ENCODE measurements around the gene CDV3.

CDV3 gene

DNA sequence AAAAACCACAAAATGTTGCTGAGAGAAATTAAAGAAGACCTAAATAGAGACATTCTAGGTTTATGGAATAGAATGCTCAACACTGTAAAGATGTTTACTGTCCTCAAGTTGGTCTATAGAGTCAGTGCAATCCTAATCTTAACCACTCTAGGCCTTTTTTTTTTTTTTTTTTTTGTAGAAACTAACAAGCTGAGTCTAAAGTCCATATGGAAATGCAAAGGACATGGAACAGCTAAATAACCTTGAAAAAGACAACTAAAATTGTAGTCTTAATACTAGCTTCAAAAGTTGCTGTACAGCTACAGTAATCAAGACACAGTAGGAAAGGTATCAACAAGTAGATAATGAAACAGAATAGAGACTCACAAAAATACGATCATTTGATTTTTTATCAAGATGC, 32.9 kb downstream of the CDV3 start:
- DNase-seq (ENCODE audit: low read depth): no peak

- DNase-seq (ENCODE audit: low read depth): no peak
These were observed 33.4 kb downstream of the CDV3 start for GRCh38 chr3:133606902-133607301.

DNA sequence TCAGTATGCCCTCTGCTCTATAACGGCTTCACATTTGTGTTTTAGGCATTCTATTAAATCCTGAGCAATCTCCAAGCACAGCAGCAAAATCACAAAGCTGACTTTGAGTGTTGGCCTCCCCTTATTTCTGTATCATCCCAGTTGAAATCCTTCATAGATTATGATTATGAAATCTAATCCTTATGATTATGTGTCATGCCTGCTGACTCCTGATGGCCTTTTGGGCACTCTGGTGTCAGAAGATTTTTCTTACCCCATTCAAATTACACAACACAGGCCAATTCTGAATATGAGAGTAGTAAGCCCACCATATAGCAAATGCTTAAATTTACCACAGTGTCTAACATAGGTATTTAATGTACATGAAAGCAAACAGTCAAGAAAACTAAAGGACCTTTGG, 34.3 kb downstream of the CDV3 start:
- DNase-seq (ENCODE audit: low read depth): no peak

- no peak for DNase-seq (ENCODE audit: low read depth)
These were observed 34.9 kb downstream of the CDV3 start for GRCh38 chr3:133608388-133608787.

DNA sequence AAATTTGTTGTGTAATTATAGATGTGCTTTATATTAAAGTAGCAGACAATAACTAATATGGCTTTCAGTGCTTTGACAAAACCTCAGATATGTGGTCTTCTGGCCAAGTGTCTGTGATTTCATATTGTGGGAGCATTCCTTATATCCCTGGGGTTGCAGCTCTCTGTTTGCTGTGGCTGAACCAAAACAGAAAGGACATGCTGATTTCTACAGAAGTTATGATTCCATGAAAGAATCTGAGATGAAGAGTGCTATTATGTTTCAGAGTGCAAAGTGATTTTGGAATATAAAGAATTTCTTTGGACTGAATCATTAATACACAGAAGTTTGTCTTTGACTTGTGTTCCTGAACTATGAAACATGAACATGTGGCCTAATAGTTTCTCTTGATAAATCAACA, 36.5 kb downstream of the CDV3 start:
- DNase-seq (ENCODE audit: low read depth): no peak

GRCh38 chr3:133611534-133611933, 38.0 kb downstream of the CDV3 start:
- DNase-seq (ENCODE audit: low read depth): no peak

DNA sequence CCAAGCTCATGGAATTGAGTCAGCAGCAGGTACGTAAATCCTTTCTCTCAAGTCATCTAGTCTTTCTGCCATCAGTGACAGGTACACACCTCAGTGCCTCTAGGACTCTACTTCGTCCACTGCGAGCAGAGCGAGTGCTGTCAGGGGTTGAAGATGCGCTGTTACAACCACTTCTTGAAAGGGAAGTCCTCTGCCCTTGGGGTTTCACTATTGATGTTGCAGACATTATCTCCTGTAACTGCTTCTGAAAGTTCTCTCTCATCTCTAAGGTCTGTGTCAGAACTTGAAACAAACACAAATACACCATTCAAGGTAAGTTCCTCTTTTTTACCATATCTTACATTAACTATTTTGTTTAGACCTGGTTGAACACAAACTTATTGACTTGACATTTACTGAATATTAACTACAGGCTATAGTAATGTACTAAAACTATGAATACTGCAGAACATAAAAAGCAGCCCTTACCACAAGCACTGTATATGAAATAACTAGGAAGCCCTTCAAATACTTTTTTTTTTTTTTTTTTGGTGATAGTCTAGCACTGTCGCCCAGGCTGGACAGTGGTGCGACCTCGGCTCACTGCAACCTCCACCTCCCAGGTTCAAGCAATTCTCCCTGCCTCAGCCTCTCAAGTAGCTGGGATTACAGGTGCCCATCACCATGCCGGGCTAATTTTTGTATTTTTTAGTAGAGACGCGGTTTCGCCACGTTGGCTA, 46.7 kb downstream of the CDV3 start:
- no peak for DNase-seq (ENCODE audit: low read depth)

DNA sequence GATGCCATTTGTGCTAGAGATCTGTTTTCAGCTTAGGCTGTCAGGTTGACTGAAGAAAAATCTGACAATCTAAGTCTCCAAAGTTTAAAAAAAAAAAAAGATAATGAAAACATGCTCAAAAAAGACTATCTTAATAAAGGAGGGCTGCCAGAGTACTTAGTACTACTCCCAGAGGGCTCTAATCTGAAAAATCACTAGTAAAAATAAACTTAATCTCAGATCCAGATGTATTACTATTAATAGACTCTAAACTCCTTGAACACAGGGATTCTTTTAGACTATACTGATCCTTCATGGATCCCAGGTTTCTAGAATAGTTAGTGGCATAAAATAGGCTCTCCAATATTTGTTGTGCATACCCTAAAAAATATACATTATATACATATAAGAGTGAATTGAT, 54.3 kb downstream of the CDV3 start:
- no peak for DNase-seq (ENCODE audit: low read depth)

GRCh38 chr3:133629146-133629545, 55.7 kb downstream of the CDV3 start:
- no peak for DNase-seq (ENCODE audit: low read depth)

DNA sequence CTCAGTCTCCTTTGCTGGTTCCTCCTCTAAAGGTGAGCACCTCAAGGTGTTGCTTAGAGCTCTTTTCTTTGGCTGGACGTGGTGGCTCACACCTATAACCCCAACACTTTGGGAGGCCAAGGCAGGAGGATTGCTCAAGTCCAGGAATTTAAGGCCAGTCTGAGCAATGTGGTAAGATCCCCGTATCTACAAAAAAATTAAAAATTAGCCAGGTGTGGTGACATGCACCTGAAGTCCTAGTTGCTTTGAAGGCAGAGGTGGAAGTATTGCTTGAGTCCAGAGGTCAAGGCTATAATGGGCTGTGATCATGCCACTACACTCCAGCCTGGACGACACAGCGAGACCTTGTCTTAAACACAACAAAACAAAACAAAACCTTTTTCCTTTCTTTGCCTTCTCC, 60.0 kb downstream of the CDV3 start:
- DNase-seq (ENCODE audit: low read depth): no peak

Data from ELR (cell line).